ENCODE measurements around the gene RWDD3.

DNA sequence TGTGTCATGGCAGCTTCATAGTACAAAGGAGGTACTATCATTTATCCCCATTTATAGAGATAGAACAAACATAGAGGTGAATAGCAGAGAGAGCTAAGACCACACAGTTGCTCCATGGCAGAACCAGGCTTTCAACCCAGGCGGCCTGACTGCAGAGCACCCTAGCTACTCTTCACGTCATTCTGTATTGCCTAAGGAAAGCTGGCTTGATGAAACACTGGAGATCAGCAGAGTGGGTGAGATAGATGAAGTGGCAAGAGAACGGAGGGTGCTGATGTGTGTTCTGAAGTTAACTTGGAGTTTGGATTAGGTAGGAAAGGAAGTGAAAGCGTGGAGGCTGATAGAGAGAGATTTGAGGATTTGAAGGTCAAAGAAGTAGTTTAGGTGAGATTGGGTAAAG is 47.9 kb upstream of the RWDD3 start:
- TF ChIP-seq, protein P1, sequence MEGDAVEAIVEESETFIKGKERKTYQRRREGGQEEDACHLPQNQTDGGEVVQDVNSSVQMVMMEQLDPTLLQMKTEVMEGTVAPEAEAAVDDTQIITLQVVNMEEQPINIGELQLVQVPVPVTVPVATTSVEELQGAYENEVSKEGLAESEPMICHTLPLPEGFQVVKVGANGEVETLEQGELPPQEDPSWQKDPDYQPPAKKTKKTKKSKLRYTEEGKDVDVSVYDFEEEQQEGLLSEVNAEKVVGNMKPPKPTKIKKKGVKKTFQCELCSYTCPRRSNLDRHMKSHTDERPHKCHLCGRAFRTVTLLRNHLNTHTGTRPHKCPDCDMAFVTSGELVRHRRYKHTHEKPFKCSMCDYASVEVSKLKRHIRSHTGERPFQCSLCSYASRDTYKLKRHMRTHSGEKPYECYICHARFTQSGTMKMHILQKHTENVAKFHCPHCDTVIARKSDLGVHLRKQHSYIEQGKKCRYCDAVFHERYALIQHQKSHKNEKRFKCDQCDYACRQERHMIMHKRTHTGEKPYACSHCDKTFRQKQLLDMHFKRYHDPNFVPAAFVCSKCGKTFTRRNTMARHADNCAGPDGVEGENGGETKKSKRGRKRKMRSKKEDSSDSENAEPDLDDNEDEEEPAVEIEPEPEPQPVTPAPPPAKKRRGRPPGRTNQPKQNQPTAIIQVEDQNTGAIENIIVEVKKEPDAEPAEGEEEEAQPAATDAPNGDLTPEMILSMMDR (conservative IDR thresholded peaks at IDR 0.05), result no peak
- TF ChIP-seq EZH2 (IDR thresholded peaks at IDR 0.05; ENCODE audit: low read depth), result no peak
